NCI-H1694 (cell line): ENCODE measurements around the gene SORL1.
A peak's percentile ranks its signal among the peaks of the same experiment; 100 is the strongest.

Source experiments
- DNase-seq: peaks from one replicate; lab custom pipeline; 2025; lab: John Stamatoyannopoulos, UW

SORL1 gene

DNA sequence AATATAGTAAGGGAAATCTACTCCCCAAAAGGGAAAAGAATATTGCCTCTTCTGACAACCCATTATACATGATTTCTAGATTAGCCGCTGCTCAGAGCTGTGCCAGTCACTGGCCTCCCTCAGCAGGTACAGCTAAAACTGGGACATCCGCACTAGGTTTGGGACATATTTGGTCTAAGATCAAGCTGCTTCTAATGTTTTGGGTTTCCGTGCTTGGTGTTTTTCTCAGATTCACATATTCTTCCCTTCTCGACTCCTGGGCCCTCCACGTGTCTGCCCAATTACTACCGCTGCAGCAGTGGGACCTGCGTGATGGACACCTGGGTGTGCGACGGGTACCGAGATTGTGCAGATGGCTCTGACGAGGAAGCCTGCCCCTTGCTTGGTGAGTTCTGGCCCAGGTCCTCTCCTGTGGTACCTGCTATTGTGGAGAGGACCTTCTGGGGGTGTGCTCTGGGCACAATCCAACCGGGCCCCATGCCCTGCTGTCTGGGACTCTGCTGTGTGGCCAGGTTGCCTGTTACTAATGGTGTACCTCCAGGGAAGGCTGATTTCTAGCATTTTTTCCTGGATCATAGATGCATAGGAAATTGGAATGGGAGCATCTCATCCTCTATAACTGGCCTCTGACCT, 138.8 kb downstream of the SORL1 start:
- DNase-seq, result no peak

DNA sequence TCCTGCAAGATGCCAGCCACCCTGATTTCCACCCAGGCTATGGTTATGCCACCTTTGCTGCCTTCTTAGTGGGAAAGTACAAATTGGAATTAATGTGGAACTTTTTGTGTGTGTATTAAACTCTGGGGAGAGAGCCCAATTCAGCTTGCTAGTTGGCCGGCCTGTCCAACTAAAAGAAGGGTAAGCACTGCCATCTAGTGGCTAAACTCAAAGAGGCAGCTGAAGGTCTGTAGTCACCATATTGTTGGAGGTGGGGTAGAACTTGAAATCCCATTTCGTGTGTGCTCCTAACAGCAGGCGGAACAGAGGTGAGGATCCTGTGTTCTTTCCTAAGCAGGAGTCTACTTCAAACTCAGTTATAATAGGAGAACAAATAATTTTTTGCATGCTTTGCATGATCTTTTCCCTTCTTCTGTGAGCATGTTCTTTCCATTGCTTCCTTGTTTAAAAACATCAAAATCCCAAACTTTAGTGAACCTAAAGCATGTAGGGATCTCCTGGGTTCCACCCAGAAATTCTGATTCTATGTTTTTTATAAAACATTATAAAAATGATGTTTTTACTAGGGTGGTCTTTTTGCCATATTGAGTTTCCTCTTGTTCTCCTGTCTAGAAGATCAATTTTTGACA, 139.4 kb downstream of the SORL1 start:
- peak; percentile 34 for DNase-seq

DNA sequence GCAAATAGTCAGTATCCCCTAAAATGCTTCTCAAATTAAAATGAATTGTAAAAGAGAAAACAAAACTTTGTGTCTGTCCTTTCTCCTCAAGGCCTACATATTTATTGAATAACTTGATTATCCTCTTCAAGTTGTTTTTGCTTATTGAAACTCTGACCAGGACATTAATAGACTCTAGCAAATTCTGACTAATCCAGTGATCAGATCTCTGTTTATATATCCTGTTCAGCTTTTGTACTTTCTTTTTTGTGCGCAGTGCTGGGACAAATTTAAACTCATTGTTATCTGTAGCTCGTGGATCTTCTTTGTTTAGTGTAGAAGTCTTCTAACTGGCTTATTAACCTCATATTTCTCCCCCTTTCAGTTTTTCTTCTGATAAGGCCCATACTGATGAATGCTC, 140.6 kb downstream of the SORL1 start:
- no peak for DNase-seq

DNA sequence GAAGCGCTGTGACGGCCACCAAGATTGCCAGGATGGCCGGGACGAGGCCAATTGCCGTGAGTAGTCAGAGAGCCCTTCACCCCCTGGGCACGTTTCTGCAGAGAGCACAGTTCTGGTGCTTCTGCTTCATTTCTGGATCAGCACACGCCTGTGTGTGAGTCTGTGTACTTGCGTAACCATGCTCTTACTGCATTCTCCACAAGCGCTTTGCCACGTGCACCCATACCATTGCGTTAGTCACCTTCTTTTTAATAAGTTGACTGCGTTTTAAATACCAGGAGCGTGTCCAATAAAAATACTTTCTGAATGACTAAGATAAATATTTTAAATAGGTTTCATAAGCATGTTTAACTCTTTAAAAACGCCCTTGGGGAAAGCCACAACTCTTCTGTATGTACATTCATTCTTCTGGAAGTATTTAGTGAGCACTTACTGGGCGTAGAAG, 143.6 kb downstream of the SORL1 start:
- no peak for DNase-seq

DNA sequence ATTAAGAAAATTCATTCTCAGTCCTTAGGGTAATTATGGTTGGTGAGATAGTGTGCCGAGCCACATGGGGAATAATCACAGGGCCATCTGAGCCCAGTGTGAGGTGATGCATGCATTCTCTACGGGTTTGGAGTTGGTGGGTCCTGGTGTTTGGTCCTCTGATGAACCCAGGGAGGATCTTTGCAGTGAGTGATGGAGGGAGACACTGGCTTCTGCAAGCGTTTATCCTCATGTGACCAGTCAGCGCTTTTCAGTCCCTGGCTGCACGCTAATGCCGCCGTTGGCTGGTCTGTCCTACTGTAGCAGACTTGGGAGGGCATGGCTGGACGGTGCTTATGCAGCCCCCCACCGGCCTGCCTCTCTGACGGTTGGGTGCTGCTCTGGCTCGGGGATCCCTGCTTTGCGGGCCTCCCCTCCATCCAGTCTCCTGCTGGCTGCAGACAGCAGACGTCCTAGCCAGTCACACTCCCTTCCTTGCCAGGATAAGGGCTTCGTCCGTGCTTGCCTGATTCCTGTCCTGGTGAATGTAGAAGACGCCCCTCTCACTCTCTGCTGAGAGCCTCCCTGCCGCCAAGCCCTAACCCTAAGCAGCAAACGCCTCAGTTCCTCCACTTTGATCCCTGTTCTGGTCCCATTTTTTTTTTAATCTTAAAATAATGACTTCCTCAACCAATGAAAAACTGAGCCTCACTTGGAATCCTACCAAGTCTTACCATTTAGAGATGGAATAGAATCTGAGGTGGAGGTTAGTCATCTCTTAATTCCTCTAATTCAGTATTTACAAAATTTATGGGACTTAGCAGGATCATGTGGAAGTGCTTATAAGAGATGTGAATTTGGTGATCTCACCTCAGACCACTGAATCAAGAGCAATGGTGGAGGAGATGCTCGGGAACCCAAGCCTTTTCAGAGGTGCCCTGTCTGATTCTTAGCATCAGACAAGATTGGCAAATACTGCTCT, 144.4 kb downstream of the SORL1 start:
- DNase-seq, result no peak

DNA sequence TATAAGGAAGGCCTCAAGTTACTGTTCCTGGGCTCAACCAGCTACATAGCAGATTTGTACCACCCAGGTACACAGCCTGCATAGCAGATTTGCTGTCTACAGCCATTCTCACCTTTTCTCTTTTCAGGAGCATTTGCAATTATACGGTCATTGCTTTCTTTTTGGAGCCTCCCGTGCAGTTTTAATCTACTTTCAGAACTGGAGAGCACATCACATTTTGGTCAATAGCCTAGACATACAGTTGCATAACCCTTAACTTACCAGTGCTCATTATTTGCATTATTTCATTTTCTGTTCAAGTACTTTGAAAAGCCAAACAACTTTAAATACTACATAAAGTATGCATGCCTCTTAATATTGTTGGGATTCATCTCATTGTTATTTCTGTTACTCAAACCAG, 151.2 kb downstream of the SORL1 start:
- DNase-seq, result no peak

DNA sequence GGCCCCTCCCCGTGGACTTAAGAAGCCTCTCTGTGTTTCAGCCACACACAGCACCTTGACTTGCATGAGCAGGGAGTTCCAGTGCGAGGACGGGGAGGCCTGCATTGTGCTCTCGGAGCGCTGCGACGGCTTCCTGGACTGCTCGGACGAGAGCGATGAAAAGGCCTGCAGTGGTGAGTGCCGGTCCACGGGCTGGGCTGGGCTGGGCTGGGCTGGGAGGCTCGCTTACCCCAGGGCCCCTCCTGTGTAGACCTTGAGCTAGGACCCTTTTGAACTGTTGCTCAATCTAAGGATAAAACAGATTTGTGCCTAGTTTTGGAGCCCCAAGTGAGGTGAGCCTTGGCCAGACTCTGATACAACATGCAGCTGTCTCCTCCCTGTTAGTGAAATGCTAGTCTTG, 152.0 kb downstream of the SORL1 start:
- DNase-seq, result no peak

DNA sequence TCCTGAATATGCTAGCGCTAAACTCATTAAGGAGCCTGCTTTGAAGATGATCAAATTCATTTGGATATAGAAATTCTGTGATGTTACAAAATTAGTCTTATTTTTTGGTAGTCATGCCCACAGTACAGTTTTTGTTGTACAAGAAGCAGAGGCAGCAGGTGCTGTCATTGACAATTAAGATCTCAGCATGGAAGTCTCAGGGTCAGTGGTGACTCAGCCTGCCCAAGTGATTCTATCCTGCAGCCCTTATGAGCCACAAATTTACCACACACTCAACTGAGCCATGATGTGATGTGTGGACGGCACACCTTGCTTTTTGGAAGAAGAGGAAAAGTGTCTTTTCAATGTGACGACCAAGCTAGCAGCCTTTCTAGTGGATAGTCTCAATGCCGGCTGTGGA, 154.2 kb downstream of the SORL1 start:
- no peak for DNase-seq

DNA sequence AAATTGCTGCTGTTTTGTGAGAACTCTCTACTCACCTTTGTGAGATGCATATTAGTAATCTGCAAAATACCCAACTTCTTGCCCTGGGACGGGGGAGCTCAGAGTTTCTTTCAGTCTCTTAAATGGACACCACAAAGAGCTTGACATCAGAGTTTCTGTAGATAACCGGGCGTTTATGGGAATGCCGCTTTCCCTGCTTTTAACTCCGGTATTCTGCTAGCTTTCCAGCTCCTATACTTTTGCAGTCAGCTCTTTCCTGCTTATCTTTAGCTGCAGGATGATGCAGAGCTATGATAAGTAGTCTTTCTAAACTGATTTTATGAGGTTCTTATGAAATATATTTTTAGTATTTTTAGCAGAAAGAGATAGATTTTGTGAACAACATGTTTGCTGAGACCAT, 155.2 kb downstream of the SORL1 start:
- DNase-seq, result no peak

DNA sequence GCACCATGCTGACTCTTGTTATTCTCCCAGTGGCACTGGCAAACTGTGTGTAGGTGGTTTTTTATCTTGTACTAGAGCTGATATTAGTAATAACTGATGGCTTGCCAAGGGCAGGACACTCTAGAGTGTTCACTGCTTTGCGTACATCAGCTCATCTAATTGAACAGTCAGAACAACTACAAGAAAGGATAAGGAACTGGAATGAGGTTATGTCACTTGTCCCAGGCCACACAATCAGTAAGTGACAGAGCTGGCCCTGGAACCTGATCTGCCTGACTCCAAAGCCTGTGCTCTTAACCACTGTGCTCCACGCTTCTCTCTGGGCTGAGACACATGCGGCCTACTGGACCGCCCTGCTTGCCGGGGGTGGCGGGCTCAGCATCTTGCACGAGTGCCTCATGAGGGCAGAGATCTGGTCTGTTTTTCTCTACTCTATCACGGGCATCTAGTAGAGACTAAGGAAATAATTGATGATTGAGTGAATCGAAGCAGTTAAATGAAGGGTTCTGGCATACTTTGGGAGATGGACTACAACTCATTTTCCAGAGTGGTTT, 156.5 kb downstream of the SORL1 start:
- no peak for DNase-seq

DNA sequence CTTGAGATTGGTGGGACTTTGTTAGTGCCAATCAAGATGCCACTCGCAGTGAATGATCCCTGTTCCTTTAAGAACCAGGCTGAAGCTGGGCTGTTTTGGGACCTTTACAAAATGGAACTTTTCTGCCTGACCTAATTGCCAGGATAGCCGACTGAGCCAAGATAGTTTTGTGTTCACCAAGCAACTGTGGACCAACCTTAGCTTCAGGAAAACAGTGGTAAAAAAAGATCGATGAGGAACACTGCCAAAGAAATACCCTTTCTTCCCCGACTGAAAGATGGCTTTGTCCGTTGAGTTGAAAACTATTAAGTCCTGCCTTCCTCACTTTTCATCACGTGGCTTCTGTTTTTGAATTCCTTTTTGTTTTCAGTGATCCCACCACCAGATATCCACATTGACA, 158.6 kb downstream of the SORL1 start:
- no peak for DNase-seq

DNA sequence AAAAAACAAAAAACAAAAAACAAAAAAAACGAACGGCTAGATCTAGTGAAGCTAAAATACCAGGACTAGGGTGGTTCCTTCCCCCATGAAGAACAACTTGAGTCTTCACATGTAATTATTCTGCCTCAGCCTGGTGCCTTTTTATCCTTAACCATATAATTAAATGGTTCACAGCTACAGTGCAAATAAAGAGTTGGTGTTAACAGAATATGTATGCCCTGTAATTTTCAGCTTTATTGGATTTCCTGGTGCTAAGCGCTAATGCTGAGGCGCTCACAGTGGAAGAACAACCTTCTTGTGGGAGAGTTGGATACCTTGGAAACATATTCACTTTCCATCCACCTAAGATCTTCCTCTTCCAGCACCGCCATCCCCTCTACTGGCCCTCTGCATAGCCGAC, 159.1 kb downstream of the SORL1 start:
- no peak for DNase-seq

DNA sequence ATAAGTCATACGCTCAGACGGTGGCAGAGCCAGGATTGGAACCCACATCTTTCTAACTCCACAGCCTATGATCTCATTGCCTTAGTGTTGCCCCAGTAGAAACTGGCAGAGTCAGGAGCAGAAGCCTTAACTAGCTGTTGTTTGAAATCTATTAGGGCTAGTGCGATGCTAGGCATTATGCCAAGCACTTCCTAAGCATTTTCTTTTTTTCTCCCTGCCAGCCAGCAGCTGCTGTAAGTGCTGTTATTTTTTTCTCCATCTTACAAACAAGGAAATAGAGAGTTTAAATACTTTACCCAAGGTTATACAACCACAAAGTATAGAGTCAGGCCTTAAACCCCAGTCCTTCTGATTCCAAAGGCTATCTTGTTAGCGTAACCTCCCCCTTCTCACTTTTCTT, 161.6 kb downstream of the SORL1 start:
- no peak for DNase-seq

DNA sequence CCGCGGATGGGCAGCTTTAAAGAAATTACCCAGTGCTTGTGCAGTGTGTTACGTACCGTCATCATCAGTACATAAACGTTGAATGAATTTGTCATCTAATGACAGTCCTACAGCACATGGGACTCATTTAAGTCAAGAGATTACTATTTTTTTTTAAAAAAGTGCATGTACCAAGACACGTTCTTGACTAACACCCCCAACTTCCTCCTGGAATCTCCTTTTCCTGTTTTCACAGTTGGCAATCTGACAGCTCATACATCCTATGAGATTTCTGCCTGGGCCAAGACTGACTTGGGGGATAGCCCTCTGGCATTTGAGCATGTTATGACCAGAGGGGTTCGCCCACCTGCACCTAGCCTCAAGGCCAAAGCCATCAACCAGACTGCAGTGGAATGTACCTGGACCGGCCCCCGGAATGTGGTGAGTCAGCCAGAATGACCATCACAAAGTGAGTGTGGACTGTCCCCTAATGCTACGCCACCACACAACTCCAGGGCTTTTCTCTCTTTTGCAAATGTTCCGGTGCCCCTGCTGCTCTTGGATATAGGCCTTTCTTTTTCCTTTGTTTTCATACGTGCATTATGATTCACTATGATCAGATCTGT, 162.6 kb downstream of the SORL1 start:
- no peak for DNase-seq

DNA sequence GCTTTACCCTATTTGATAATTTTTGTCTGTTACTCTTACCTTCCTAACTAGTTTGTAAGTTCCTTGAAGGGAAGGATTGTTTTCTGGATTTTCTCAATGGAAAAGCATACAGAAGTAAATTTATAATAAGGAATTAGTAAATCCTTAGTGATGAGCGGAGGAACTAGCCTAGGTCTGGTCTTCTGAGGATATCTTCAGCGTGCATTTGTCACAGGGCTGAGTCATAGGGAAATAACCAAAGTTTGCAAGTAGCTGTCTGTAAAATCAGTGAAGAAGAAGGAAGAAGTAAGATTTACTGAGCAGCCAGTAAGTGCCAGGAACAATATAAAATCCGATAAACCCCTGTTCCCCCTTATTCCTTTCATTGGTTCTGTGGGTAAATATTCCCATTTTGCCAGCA, 163.4 kb downstream of the SORL1 start:
- no peak for DNase-seq

DNA sequence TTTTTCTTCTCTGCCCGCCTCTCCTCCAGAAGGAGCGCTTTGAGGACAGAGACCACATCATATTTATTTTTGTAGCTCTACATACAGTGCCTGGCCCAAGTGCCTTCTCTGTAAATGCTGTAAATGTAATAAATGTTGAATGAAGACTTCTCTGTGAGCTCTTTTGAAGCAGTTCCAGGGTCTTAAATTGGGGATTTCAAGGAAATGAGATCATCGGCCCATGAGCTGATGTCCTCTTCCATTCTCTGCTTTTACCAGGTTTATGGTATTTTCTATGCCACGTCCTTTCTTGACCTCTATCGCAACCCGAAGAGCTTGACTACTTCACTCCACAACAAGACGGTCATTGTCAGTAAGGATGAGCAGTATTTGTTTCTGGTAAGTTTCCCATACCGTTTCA, 166.4 kb downstream of the SORL1 start:
- DNase-seq, result no peak

DNA sequence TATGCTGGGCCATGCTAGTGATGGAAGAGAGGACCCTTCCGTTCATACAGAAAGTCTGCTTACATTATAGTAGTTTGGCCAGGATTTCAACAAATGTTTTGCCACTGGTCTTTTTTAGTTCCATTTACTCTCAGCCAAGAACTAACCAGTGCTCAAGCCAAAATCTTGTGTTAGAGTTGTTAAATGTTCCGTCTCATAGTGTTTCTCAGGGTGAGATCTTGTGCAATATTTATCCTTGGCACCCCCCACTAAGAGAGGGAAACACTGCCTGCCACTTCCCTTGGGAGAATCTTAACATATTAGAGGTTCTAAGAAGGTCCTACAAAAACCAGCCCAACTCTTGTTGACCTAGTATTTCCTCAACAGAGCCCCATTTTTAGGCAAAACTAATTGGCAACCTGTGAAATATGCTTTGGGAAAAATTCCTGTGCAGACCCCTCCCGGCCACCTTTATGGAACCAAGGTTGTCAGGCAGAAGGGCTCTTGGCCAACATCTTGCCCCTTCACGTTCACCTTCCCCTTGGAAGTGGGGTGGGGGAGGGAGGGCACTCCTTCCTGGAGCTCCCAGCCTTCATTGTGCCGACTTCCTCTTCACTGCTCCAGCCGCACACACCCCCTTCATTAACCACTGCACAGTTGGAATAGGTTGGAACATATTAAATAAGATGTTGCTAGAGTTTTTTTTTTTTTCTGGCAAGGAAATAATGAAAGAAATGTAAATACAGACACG, 173.8 kb downstream of the SORL1 start:
- no peak for DNase-seq

DNA sequence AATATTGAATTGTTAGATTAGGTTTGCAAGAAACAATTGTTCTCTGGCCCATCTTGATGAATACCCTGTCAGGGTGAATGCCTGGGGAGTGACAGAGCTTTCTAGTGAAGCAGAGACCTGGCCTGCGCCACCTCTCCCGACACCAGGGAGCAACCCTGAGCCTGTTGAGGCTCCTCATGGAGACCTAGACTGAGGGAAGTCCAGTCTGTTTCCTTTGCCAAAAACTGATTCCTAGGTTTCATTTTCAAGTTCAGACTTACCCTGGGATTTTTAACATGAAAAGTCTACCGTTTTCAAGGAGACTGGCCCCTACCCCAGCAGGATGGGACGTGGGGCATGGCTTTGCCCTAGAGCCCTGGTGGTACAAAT, 174.4 kb downstream of the SORL1 start:
- DNase-seq, result no peak

DNA sequence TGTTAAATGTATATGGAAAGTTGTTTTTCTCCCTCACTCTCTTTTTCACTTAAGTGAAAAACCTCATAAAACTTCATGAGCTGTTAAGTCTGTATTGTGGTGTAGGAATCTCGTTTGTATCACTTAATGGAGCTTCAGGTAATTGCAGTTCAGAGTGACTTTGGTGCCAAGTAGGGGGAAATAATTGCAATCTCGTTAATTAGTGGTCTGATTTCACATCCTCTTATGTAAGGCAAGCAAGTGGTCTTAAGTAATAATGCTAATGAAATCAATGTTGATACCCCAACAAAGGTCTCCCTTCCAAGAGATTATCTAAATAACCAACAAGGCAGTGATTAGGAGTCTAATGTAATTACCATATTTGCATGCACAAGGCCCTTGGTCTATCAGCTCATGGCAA, 174.9 kb downstream of the SORL1 start:
- DNase-seq, result no peak

DNA sequence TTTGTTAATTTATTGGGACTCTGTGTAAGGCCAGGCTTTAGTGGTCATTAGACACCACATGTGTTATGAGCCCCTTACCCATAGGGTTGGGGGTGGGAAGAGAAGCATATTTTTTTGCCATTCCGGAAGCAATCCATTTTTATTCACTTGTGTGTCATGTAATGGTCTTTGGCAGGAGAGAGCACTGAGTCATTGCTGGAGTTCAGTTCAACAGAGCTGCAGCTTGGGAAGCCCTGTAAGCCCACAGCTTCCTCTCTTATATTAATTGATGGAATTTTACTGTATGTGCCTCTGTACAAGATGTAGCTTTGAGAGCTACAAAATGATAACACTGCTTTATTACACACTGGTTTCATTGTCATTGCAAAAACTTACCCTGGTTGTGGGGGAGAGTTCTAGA, 177.9 kb downstream of the SORL1 start:
- DNase-seq, result no peak

DNA sequence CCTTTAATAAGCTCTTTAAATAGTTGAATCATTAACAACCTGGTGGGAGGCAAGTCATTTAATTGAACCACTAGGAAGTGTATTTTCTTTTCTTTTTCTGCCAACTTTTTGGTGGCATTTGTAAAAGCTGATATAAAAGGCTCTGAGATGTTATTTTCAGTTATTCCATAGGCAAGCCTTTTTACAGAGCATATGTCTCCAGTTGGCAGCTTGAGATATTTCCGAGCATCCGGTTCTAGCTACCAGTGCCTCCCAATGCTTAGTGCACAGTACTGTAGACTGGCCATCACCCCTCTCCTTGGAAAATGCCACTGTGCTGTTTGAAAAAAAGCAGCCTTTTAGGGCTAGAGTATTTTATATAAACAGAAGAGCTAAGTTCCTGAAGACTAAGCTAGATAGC, 179.3 kb downstream of the SORL1 start:
- DNase-seq, result no peak

DNA sequence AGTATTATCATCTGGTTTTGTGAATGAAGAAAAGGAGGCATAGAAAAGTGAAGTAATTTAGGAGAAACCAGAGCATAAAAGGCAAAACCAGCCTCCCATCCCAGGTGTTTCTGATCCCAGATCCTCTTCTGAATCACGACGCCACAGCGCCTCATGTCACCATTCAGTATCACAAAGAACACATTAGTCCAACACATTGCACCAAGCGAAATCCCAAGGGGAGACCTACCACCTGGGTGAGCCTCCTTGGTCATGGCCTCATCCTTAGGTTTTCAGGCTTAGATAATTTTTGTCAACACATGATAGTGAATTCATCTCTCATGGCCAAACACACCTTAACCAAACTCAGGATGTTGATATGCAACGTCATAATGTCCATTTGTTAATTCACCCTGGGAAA, 182.2 kb downstream of the SORL1 start:
- DNase-seq, result no peak
